MG63 (cell line): Measurements from ENCODE around the gene TRA2A. TPM values are rescaled to one million over a fixed set of nuclear protein-coding genes. Genes with fewer than 3 reads are reported as not detected.

Experiments used
- DNase-seq: peaks from one replicate; pipeline ENCODE4 v3.0.0-alpha.2; 2020
- H3K27me3 ChIP-seq: fragments of 250-450 bp; sonication (Bioruptor Pico); 2 replicates; pipeline ENCODE4 v1.5.1; 2020; ENCODE audit warnings: mild to moderate bottlenecking, moderate library complexity
- H3K36me3 ChIP-seq: fragments of 250-450 bp; sonication (Bioruptor Pico); 2 replicates; pipeline ENCODE4 v1.5.1; 2020; ENCODE audit warnings: mild to moderate bottlenecking, moderate library complexity
- H3K4me3 ChIP-seq: fragments of 250-450 bp; sonication (Bioruptor Pico); 2 replicates; pipeline ENCODE4 v1.5.1; 2020; ENCODE audit warnings: mild to moderate bottlenecking, moderate library complexity
- H3K9me3 ChIP-seq: fragments of 250-450 bp; sonication (Bioruptor Pico); 2 replicates; pipeline ENCODE4 v1.5.1; 2020; ENCODE audit warnings: mild to moderate bottlenecking, moderate library complexity
- total RNA-seq: library from RNA; depleted of rRNA; stranded (reverse); fragments of >200 nt; shearing (Covaris generic); gene quantifications from 2 replicates; pipeline ENCODE4 v1.2.3, GENCODE V29; 2014; ENCODE audit warnings: low replicate concordance; rRNA removed

The TRA2A gene
- total RNA-seq, 1 experiment from 2014 or later, result 7.9 TPM

DNA sequence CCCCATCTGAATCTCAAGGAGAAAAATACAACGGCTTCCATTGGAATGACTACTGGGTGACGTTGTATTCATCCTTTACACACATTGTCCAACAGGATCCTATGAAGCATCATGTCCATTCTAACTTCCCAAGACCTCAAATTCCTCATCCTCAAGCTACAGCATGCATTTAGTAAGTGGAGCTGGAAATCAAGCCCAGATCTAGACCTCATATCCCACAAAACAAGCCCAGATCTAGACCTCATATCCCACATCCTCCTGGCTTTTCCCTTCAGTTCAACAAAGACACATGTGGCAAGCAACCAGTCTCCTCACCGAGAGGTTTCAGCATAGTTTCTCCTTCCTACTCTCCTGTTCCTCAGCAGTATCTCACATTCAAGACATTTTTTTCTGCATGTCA is 73.7 kb downstream of the TRA2A start:
- Histone ChIP-seq H3K36me3 (peaks cover 82% of the 10 kb centered on the region), H3K4me3 (no peak overlapping the region), H3K9me3 (no peaks in the 10 kb centered on the region), H3K27me3 (no peaks in the 10 kb centered on the region)
- DNase-seq, result no peak

DNA sequence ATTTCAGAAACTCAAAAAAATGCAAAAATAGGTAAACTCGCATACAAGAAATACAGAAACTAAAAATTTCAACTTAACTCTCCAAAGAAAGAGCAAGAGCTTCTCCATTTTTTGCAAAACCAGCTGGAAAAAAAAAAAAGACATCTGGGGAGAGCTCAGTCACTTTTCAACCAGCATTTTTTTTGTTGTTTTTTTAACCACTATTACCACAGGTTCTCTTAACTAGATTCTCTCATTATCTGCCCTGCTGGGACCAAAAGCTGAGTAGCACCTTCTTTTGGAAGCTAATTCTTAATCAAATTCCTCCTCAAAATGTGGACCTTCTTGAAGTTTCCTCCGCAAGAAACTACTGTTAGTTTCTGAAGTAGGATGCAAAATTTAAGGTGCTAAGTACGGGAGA is 75.7 kb downstream of the TRA2A start:
- Histone ChIP-seq H3K9me3 (no peaks in the 10 kb centered on the region), H3K27me3 (no peaks in the 10 kb centered on the region), H3K36me3 (peaks cover 73% of the 10 kb centered on the region), H3K4me3 (no peak overlapping the region)
- no peak for DNase-seq

DNA sequence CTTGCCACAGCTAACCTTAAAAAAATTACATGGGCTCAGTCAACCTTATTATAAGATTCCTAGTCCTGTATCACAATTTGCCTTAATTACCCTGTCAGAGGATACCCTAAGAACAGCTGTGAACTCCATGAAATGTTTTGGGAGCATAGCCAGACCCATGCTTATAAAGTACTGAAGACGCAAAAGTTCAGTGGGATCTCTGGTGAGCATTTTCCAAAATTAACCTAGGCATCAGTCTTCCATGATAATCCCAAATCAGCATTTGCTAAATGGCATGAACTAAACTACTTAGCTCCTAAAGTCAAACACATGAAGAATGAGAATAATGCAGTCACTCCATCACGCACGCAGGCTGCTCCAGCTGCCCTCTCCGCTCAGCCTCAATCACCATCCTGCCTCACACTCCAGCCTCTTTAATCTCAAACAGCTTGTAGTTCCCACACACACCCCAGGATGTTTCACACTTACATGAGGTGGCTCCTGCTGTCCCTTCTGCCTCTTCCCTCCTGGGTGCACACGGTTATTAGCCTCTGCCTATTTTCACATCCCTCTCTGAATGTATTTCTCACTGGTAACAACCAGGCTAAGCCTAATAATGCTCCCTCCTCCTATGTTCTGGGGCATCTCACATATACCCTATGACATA is 76.8 kb downstream of the TRA2A start:
- Histone ChIP-seq H3K9me3 (no peaks in the 10 kb centered on the region), H3K27me3 (no peaks in the 10 kb centered on the region), H3K4me3 (no peak overlapping the region), H3K36me3 (peaks cover 72% of the 10 kb centered on the region)
- DNase-seq, result no peak

Other genes with a start within 250 kb of the TRA2A start
- 70.8 and 163 TPM in 2 replicates for gene MALSU1, start 232.6 kb downstream of the TRA2A start, total RNA-seq
- 51.8 and 80.7 TPM in 2 replicates for gene IGF2BP3, start 61.5 kb downstream of the TRA2A start, total RNA-seq
- 6.3 and 10.7 TPM in 2 replicates for gene CCDC126, start 65.4 kb upstream of the TRA2A start, total RNA-seq
- 0.63 and 1.6 TPM in 2 replicates for gene FAM221A, start 148.2 kb upstream of the TRA2A start, total RNA-seq
- 0.03 TPM in 1 of 2 replicates, not detected in the other for gene STK31, start 178.2 kb upstream of the TRA2A start, total RNA-seq